ENCODE data around the gene PIP5K1A. TPM values are rescaled to one million over a fixed set of nuclear protein-coding genes. Genes with fewer than 3 reads are reported as not detected.

Gene PIP5K1A
- total and polyA plus RNA-seq, 8 donors = 51.2 to 73.3 (median 67.2) TPM

- peaks cover 16 to 39% of the 10 kb centered on the region in 2 donors for H3K4me1 ChIP-seq
- DNase-seq (no peak), ATAC-seq (peak; percentile 5)
- H3K4me3 ChIP-seq = peak overlapping the region; percentile 57 to 88
- H3K27me3 ChIP-seq = no peaks in the 10 kb centered on the region
- peak overlapping the region; percentile 78 to 87 for H3K27ac ChIP-seq
- TF ChIP-seq CTCF (IDR thresholded peaks at IDR 0.05) = no peak
- intact Hi-C loops (cut with DNase I) = no loop called here
- peaks cover 0 to 48% of the 10 kb centered on the region in 2 donors for H3K36me3 ChIP-seq
- H3K9me3 ChIP-seq = no peaks in the 10 kb centered on the region
These were observed 31.8 kb upstream of the PIP5K1A start for GRCh38 chr1:151166505-151166956.

GRCh38 chr1:151167116-151167515 is 31.2 kb upstream of the PIP5K1A start:
- intact Hi-C loops (cut with DNase I) = no loop called here
- ATAC-seq = no peak
- Histone ChIP-seq H3K27me3 (no peaks in the 10 kb centered on the region), H3K9me3 (no peaks in the 10 kb centered on the region), H3K36me3 (peaks cover 0 to 46% of the 10 kb centered on the region in 2 donors), H3K4me1 (peaks cover 16 to 39% of the 10 kb centered on the region in 2 donors), H3K4me3 (peak overlapping the region in 1 of 2 donors; percentile 88), H3K27ac (no peak overlapping the region)
- no peak for TF ChIP-seq CTCF (IDR thresholded peaks at IDR 0.05)
- no peak for DNase-seq

- H3K9me3 ChIP-seq = no peaks in the 10 kb centered on the region
- no peaks in the 10 kb centered on the region for H3K27me3 ChIP-seq
- H3K27ac ChIP-seq = no peak overlapping the region
- H3K4me3 ChIP-seq = no peak overlapping the region
- TF ChIP-seq CTCF (IDR thresholded peaks at IDR 0.05) = no peak
- intact Hi-C loops (cut with DNase I) = no loop called here
- no peak for DNase-seq
- H3K36me3 ChIP-seq = peaks cover 0 to 77% of the 10 kb centered on the region in 2 donors
- ATAC-seq = no peak
- H3K4me1 ChIP-seq = peaks cover 9 to 17% of the 10 kb centered on the region in 2 donors
These were observed 27.2 kb upstream of the PIP5K1A start for GRCh38 chr1:151171190-151171589.

GRCh38 chr1:151175041-151175741 is 23.2 kb upstream of the PIP5K1A start:
- no peak for TF ChIP-seq CTCF (IDR thresholded peaks at IDR 0.05)
- Histone ChIP-seq H3K27me3 (no peaks in the 10 kb centered on the region), H3K4me3 (no peak overlapping the region), H3K27ac (no peak overlapping the region), H3K9me3 (no peaks in the 10 kb centered on the region), H3K4me1 (no peaks in the 10 kb centered on the region), H3K36me3 (peaks cover 0 to 85% of the 10 kb centered on the region in 2 donors)
- DNase-seq (no peak), ATAC-seq (no peak)
- intact Hi-C loops (cut with DNase I) = no loop called here

GRCh38 chr1:151175863-151176262 is 22.5 kb upstream of the PIP5K1A start, which contains the start of gene TMOD4:
Gene TMOD4, minus strand, starts transcription at chr1:151175981. Its CDS starts 1,106 bp downstream, at chr1:151174875.
- no peak within 1 kb of the TSS for H3K4me3 ChIP-seq
- TF ChIP-seq CTCF (IDR thresholded peaks at IDR 0.05) = peak; percentile 19 to 54

More at GRCh38 chr1:151175863-151176262, 22.5 kb upstream of the PIP5K1A start, which contains the start of gene TMOD4:
- no peak for DNase-seq
- peaks cover 0 to 85% of the 10 kb centered on the region in 2 donors for H3K36me3 ChIP-seq
- H3K4me1 ChIP-seq = no peaks in the 10 kb centered on the region
- intact Hi-C loops (cut with DNase I) = no loop called here
- ATAC-seq = peak; percentile 55
- H3K9me3 ChIP-seq = no peaks in the 10 kb centered on the region
- no peaks in the 10 kb centered on the region for H3K27me3 ChIP-seq
- H3K27ac ChIP-seq = no peak within 1 kb of the TSS
